ENCODE results near the gene SORL1-AS1.

The SORL1-AS1 gene

GRCh38 chr11:121456151-121456550, 3.4 kb upstream of the SORL1-AS1 start:
- H3K4me3 ChIP-seq, result peak overlapping the region; percentile 71
- RAD21 ChIA-PET (ENCODE audit: unreplicated experiment), result interaction anchor here (0.8 to 4.8 kb wide), 15 partner anchors 9 to 134 kb away, joined by 3 to 80 read pairs (median 6); no protein-coding TSS in a partner anchor
- peak overlapping the region; percentile 85 for H3K4me2 ChIP-seq (ENCODE audit: control insufficient read depth, insufficient read depth)
- CTCF ChIA-PET, result interaction anchor here (1.0 to 3.7 kb wide), 11 partner anchors 9 to 135 kb away, joined by 3 to 19 read pairs (median 7); no protein-coding TSS in a partner anchor
- intact Hi-C loops (cut with micrococcal nuclease; ENCODE audit: unreplicated experiment) (no loop called here), in situ Hi-C loops (cut with MboI) (loop anchor here (25.0 kb wide), 1 partner anchor 1606 kb away; the partner anchor contains the start of gene HSPA8)
- ATAC-seq (no peak), FAIRE-seq (no peak), DNase-seq (ENCODE audit: low read depth, low spot score) (no peak)
- peak overlapping the region; percentile 76 for H3K27ac ChIP-seq (ENCODE audit: control insufficient read depth, insufficient read depth)
- peaks cover 99% of the 10 kb centered on the region for H3K79me2 ChIP-seq (ENCODE audit: control insufficient read depth, insufficient read depth, low read length)
- WGBS (ENCODE audit: insufficient coverage, insufficient replicate concordance, low lambda C conversion rate, missing lambda C conversion rate), result 98% methylated on average over 2 of the region's 2 CpGs
- POLR2A ChIA-PET, result interaction anchor here (0.5 to 5.4 kb wide), 15 partner anchors 9 to 1353 kb away, joined by 3 to 69 read pairs (median 4); no protein-coding TSS in a partner anchor
- no TSS peak for BruUV-seq (replicated peaks)
- no peaks in the 10 kb centered on the region for H3K27me3 ChIP-seq (replicated peaks in 1 of 2; ENCODE audit: control insufficient read depth in 2 of 2, insufficient read depth in 2 of 2, low read length in 1 of 2)
- H4K20me1 ChIP-seq (ENCODE audit: control insufficient read depth, insufficient read depth), result no peaks in the 10 kb centered on the region
- SMC1A ChIA-PET (ENCODE audit: uncharacterized antibody, unreplicated experiment), result interaction anchor here (0.7 to 15.0 kb wide), 25 partner anchors 9 to 162 kb away, joined by 3 to 266 read pairs (median 5); partner anchors contain the start of genes SORL1 and SORL1-AS1
- TF ChIP-seq IKZF2 (IDR thresholded peaks at IDR 0.05), result no peak
- TF ChIP-seq POLR2AphosphoS5 (IDR thresholded peaks at IDR 0.05; ENCODE audit: low read length), result 0 out of 2 replicates have a peak, but pooled peaks have one; percentile 13
- 0 out of 2 replicates have a peak, but pooled peaks have one; percentile 17 for TF ChIP-seq LARP7 (IDR thresholded peaks at IDR 0.05)
- peaks cover 31% of the 10 kb centered on the region for H3K4me1 ChIP-seq (ENCODE audit: control insufficient read depth, insufficient read depth, low read length)
- H2AFZ ChIP-seq (ENCODE audit: control insufficient read depth, low read depth, low read length), result no peak overlapping the region
- H3K9ac ChIP-seq (ENCODE audit: control insufficient read depth, insufficient read depth, low read length), result peak overlapping the region; percentile 57; the same call in 1 of the 2 replicates
- H3K9me3 ChIP-seq (replicated peaks; ENCODE audit: control insufficient read depth, insufficient read depth, low read length), result no peaks in the 10 kb centered on the region
- peaks cover 3 to 6% of the 10 kb centered on the region in 2 experiments; a peak in 1 of 4 replicates for H3K36me3 ChIP-seq (ENCODE audit: control insufficient read depth in 2 of 2, insufficient read depth in 2 of 2, low read length in 1 of 2)

GRCh38 chr11:121455115-121455514, 2.3 kb upstream of the SORL1-AS1 start:
- peaks cover 99% of the 10 kb centered on the region for H3K79me2 ChIP-seq (ENCODE audit: control insufficient read depth, insufficient read depth, low read length)
- SMC1A ChIA-PET (ENCODE audit: uncharacterized antibody, unreplicated experiment), result interaction anchor here (0.9 to 15.0 kb wide), 12 partner anchors 9 to 136 kb away, joined by 3 to 266 read pairs (median 6); partner anchors contain the start of genes SORL1 and SORL1-AS1
- 92% methylated on average over 3 of the region's 3 CpGs for WGBS (ENCODE audit: insufficient coverage, insufficient replicate concordance, low lambda C conversion rate, missing lambda C conversion rate)
- ATAC-seq, result peak; percentile 6
- intact Hi-C loops (cut with micrococcal nuclease; ENCODE audit: unreplicated experiment) (loop anchor here (2.0 kb wide), 1 partner anchor 28 kb away; no protein-coding TSS in a partner anchor), in situ Hi-C loops (cut with MboI) (loop anchor here (25.0 kb wide), 1 partner anchor 1607 kb away; the partner anchor contains the start of gene HSPA8)
- no peaks in the 10 kb centered on the region for H4K20me1 ChIP-seq (ENCODE audit: control insufficient read depth, insufficient read depth)
- H3K9me3 ChIP-seq (replicated peaks; ENCODE audit: control insufficient read depth, insufficient read depth, low read length), result no peaks in the 10 kb centered on the region
- no peaks in the 10 kb centered on the region for H3K27me3 ChIP-seq (replicated peaks in 1 of 2; ENCODE audit: control insufficient read depth in 2 of 2, insufficient read depth in 2 of 2, low read length in 1 of 2)
- peak overlapping the region; percentile 85 for H3K4me2 ChIP-seq (ENCODE audit: control insufficient read depth, insufficient read depth)
- peak overlapping the region; percentile 76 for H3K27ac ChIP-seq (ENCODE audit: control insufficient read depth, insufficient read depth)
- no TSS peak for BruUV-seq (replicated peaks)
- H2AFZ ChIP-seq (ENCODE audit: control insufficient read depth, low read depth, low read length), result no peak overlapping the region; the same call in 1 of the 2 replicates
- peak overlapping the region; percentile 81 for H3K9ac ChIP-seq (ENCODE audit: control insufficient read depth, insufficient read depth, low read length)
- no peak for DNase-seq (ENCODE audit: low read depth, low spot score)
- POLR2A ChIA-PET, result interaction anchor here (0.6 to 5.4 kb wide), 5 partner anchors 12 to 125 kb away, joined by 3 to 69 read pairs (median 4); no protein-coding TSS in a partner anchor
- RAD21 ChIA-PET (ENCODE audit: unreplicated experiment), result interaction anchor here (0.6 to 4.8 kb wide), 6 partner anchors 8 to 121 kb away, joined by 3 to 80 read pairs (median 4); no protein-coding TSS in a partner anchor
- no peak for FAIRE-seq
- CTCF ChIA-PET, result interaction anchor here (2.5 to 3.7 kb wide), 4 partner anchors 8 to 136 kb away, joined by 12 to 19 read pairs (median 16); no protein-coding TSS in a partner anchor
- H3K36me3 ChIP-seq (ENCODE audit: control insufficient read depth in 2 of 2, insufficient read depth in 2 of 2, low read length in 1 of 2), result peaks cover 3% of the 10 kb centered on the region in 2 experiments; a peak in 1 of 4 replicates
- peaks cover 30% of the 10 kb centered on the region for H3K4me1 ChIP-seq (ENCODE audit: control insufficient read depth, insufficient read depth, low read length)
- peak overlapping the region; percentile 71 for H3K4me3 ChIP-seq
- TF ChIP-seq NR2C1 (IDR thresholded peaks at IDR 0.05), result peak; percentile 57
- TF ChIP-seq CREB1 (IDR thresholded peaks at IDR 0.05; ENCODE audit: low read depth), result no peak
- peak; percentile 22; the same call in 1 of the 2 replicates for TF ChIP-seq EED (IDR thresholded peaks at IDR 0.05; ENCODE audit: low read depth)
- no peak for TF ChIP-seq ESRRA (IDR thresholded peaks at IDR 0.05; ENCODE audit: low read length)
- TF ChIP-seq BRCA1 (IDR thresholded peaks at IDR 0.05; ENCODE audit: low read depth, low read length), result no peak
- TF ChIP-seq CEBPZ (IDR thresholded peaks at IDR 0.05; ENCODE audit: low read depth, low read length), result no peak
